ENCODE results near the gene RPL9.

RPL9 gene

GRCh38 chr4:39480251-39480650, 21.5 kb upstream of the RPL9 start:
- Histone ChIP-seq H3K4me2 (ENCODE audit: low read length) (no peak overlapping the region), H3K27ac (no peak overlapping the region), H3K4me3 (ENCODE audit: low read depth, low read length) (no peak overlapping the region), H3K36me3 (ENCODE audit: control insufficient read depth, insufficient read depth, low read length) (no peaks in the 10 kb centered on the region), H3K4me1 (no peaks in the 10 kb centered on the region), H3K27me3 (ENCODE audit: control insufficient read depth, insufficient read depth, low read length) (no peaks in the 10 kb centered on the region), H3K9me3 (ENCODE audit: control insufficient read depth, low read length) (no peaks in the 10 kb centered on the region), H3K9ac (no peak overlapping the region), H3K79me2 (no peaks in the 10 kb centered on the region), H2AFZ (no peak overlapping the region)
- TF ChIP-seq, protein P1, sequence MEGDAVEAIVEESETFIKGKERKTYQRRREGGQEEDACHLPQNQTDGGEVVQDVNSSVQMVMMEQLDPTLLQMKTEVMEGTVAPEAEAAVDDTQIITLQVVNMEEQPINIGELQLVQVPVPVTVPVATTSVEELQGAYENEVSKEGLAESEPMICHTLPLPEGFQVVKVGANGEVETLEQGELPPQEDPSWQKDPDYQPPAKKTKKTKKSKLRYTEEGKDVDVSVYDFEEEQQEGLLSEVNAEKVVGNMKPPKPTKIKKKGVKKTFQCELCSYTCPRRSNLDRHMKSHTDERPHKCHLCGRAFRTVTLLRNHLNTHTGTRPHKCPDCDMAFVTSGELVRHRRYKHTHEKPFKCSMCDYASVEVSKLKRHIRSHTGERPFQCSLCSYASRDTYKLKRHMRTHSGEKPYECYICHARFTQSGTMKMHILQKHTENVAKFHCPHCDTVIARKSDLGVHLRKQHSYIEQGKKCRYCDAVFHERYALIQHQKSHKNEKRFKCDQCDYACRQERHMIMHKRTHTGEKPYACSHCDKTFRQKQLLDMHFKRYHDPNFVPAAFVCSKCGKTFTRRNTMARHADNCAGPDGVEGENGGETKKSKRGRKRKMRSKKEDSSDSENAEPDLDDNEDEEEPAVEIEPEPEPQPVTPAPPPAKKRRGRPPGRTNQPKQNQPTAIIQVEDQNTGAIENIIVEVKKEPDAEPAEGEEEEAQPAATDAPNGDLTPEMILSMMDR (IDR thresholded peaks at IDR 0.05) = no peak

GRCh38 chr4:39476187-39476895, 17.6 kb upstream of the RPL9 start:
- Histone ChIP-seq H3K4me1 (no peaks in the 10 kb centered on the region), H3K9ac (no peak overlapping the region), H3K4me3 (ENCODE audit: low read depth, low read length) (no peak overlapping the region), H3K36me3 (ENCODE audit: control insufficient read depth, insufficient read depth, low read length) (no peaks in the 10 kb centered on the region), H3K79me2 (no peaks in the 10 kb centered on the region), H3K27me3 (ENCODE audit: control insufficient read depth, insufficient read depth, low read length) (no peaks in the 10 kb centered on the region), H2AFZ (no peak overlapping the region), H3K9me3 (ENCODE audit: control insufficient read depth, low read length) (no peaks in the 10 kb centered on the region), H3K27ac (no peak overlapping the region), H3K4me2 (ENCODE audit: low read length) (no peak overlapping the region)
- TF ChIP-seq, protein P1 (IDR thresholded peaks at IDR 0.05) = no peak

- Histone ChIP-seq H3K9me3 (ENCODE audit: control insufficient read depth, low read length) (no peaks in the 10 kb centered on the region), H3K27me3 (ENCODE audit: control insufficient read depth, insufficient read depth, low read length) (no peaks in the 10 kb centered on the region), H3K36me3 (ENCODE audit: control insufficient read depth, insufficient read depth, low read length) (no peaks in the 10 kb centered on the region), H3K9ac (no peak overlapping the region), H3K79me2 (no peaks in the 10 kb centered on the region), H3K27ac (peak overlapping the region; percentile 57), H3K4me2 (ENCODE audit: low read length) (no peak overlapping the region), H3K4me1 (peaks cover 2% of the 10 kb centered on the region), H2AFZ (peak overlapping the region; percentile 42), H3K4me3 (ENCODE audit: low read depth, low read length) (no peak overlapping the region)
- TF ChIP-seq, protein P1 (IDR thresholded peaks at IDR 0.05) = no peak
Measured at GRCh38 chr4:39472396-39472795, 13.7 kb upstream of the RPL9 start.

DNA sequence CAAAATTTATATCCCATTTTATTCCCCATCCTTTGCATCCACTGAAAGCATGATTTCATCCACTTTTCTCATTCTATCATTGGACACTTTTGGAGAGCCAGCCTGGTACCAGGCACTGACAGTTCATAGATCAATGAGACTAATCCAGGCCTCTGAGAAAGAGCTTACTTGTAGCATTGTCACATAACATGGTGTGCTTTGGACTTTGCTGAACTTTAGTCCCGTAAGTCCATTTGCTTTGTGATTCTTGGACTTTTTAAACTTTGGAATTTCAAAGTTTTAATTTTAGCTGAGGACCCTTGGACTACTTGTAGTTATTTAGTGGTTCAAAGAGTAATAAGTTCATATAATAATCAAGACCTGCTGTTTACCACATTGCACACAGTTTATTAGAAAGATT, 11.7 kb upstream of the RPL9 start:
- no peak overlapping the region for H3K27ac ChIP-seq
- no peak overlapping the region for H2AFZ ChIP-seq
- H3K9me3 ChIP-seq (ENCODE audit: control insufficient read depth, low read length) = no peaks in the 10 kb centered on the region
- H3K9ac ChIP-seq = no peak overlapping the region
- no peak overlapping the region for H3K4me3 ChIP-seq (ENCODE audit: low read depth, low read length)
- H3K36me3 ChIP-seq (ENCODE audit: control insufficient read depth, insufficient read depth, low read length) = no peaks in the 10 kb centered on the region
- H3K4me2 ChIP-seq (ENCODE audit: low read length) = no peak overlapping the region
- no peaks in the 10 kb centered on the region for H3K79me2 ChIP-seq
- H3K27me3 ChIP-seq (ENCODE audit: control insufficient read depth, insufficient read depth, low read length) = no peaks in the 10 kb centered on the region
- peaks cover 2% of the 10 kb centered on the region for H3K4me1 ChIP-seq
- TF ChIP-seq, protein P1 (IDR thresholded peaks at IDR 0.05) = no peak

All from parathyroid adenoma (tissue), 2 donors.